GM12872 (cell line): ENCODE measurements around the gene ZRSR2.

Source experiments
- TF ChIP-seq, protein P1 (sequence below): IDR thresholded peaks from 3 replicates; pipeline ENCODE4 v1.5.1; 2011; ENCODE audit warnings: low read depth, mild to moderate bottlenecking, low read length, moderate library complexity; ENCODE audit not compliant: insufficient read depth

ZRSR2 gene

GRCh38 chrX:15825936-15826335 is 35.7 kb downstream of the ZRSR2 start:
- TF ChIP-seq, protein P1, sequence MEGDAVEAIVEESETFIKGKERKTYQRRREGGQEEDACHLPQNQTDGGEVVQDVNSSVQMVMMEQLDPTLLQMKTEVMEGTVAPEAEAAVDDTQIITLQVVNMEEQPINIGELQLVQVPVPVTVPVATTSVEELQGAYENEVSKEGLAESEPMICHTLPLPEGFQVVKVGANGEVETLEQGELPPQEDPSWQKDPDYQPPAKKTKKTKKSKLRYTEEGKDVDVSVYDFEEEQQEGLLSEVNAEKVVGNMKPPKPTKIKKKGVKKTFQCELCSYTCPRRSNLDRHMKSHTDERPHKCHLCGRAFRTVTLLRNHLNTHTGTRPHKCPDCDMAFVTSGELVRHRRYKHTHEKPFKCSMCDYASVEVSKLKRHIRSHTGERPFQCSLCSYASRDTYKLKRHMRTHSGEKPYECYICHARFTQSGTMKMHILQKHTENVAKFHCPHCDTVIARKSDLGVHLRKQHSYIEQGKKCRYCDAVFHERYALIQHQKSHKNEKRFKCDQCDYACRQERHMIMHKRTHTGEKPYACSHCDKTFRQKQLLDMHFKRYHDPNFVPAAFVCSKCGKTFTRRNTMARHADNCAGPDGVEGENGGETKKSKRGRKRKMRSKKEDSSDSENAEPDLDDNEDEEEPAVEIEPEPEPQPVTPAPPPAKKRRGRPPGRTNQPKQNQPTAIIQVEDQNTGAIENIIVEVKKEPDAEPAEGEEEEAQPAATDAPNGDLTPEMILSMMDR = no peak

GRCh38 chrX:15829217-15829616 is 38.9 kb downstream of the ZRSR2 start:
- TF ChIP-seq, protein P1 = no peak

DNA sequence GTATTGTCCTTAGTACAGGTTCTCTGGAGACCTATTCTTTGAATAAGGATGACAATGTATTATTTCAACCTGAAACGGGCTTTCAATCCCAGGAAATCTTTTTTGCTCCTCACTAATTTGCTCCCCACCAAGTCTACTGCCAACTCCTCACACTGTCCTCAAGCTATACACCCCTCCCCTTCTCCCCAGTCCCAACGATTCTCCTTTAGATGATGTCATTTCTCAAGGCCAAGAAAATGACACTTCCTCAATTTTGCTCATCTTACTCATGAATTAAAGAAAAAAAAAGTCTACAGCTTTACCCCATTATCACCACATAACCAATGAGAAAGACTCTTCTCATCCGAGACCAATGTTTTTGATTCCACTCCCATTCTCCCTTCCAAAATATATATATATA is 43.8 kb downstream of the ZRSR2 start:
- TF ChIP-seq, protein P1 = no peak

DNA sequence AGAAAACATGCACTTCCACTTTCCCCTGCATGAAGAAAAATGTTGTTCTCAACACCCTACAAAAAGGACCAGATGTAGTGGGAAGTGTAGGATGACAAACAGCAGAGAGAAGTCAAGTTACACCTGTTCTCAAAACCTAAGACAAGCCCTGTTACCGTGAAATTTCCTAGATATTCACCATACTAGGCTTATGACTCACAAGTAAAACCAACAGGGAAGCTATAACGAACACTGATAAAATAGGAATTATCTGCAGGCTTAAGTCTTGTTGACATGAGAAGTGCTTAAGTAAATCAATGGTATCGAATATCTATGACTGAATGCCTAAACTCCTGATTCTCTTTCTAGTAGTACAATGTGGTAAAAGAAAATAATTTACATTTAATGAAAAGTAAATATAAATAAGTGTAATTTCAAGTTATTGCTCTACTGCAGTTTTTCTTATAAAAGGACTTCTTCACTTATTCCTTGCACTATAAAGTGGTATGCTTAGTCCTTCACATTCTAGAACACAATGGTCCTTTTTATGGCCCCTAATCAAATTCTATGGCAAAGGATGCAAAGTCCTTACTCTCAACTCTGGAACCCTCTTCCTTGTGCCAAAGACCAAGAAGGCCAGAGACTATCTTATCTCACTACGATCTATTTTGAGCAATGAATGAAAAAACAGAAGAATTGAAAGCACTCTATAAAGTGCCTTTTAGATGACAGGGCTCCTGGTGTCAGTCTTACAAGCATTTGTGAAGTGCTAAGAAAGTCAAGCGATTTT is 44.7 kb downstream of the ZRSR2 start:
- TF ChIP-seq, protein P1 = no peak

GRCh38 chrX:15838017-15838416 is 47.7 kb downstream of the ZRSR2 start:
- TF ChIP-seq, protein P1 = peak; percentile 52; the same call in 2 of the 3 replicates

DNA sequence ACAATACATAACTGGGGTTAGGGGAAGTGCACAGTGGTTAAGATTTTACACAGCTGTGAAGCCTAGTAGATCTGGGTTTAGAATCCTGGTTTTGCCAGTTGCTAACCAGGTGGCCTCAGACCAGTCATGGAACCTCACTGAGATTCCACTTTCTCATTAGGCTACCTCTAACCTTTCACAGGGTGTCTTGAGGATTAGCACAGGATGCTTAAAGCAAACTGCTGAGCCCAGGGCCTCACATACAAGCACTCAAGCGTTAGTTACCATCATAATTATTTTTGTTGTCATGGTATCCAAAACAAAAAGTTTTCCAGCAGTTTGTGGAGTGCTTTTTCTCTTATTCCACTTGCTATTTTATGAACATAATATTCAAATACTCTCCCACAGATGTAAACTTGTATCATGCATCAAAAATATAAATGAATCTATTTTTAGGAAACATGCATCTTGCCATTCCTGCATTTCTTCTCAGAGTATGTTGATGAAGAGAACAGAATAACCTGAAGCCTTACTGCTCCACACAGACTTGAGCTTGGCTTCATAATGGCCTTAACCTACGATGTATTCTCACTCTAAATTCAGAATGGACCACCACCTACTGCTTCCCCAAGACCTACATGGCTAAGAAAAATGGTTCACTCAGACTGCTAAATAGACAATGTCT is 51.7 kb downstream of the ZRSR2 start:
- TF ChIP-seq, protein P1 = no peak

- TF ChIP-seq, protein P1 = no peak
Observed at GRCh38 chrX:15843960-15844359, 53.7 kb downstream of the ZRSR2 start.
